Ovary (tissue), 9 donors: Measurements from ENCODE around the gene VSTM2B. TPM values are rescaled to one million over a fixed set of nuclear protein-coding genes. Genes with fewer than 3 reads are reported as not detected.

Experiments
- DNase-seq, 5 donors: peaks; one replicate each; pipeline ENCODE4 v3.0.0-alpha.2; 2019 to 2020
- H3K27ac ChIP-seq, 2 donors: fragments of 200-600 bp; one replicate each; pipeline versions ENCODE4 v1.5.1 to v1.8.0; 2019 to 2022
- H3K27me3 ChIP-seq: fragments of 200-600 bp; one replicate; pipeline ENCODE4 v1.8.0; 2022
- H3K36me3 ChIP-seq: fragments of 200-600 bp; sonication (generic); one replicate; pipeline ENCODE4 v1.5.1; 2019
- H3K4me1 ChIP-seq: one replicate; pipeline ENCODE4 v1.8.1; 2013; ENCODE audit warnings: mild to moderate bottlenecking, moderate library complexity; ENCODE audit not compliant: insufficient read depth
- H3K4me3 ChIP-seq: fragments of 200-600 bp; sonication (generic); one replicate; pipeline ENCODE4 v1.5.1; 2017
- H3K9me3 ChIP-seq, 2 donors: fragments of 200-600 bp in 1 of 2; sonication (generic) in 1 of 2; one replicate each; pipeline versions ENCODE4 v1.5.1 to v1.8.1; 2013 to 2019; ENCODE audit warnings: mild to moderate bottlenecking in 1 of 2, moderate library complexity in 1 of 2
- EP300 ChIP-seq: sonication (generic); formaldehyde crosslinking; IDR thresholded peaks from one replicate; pipeline ENCODE4 v1.6.1; 2017; ENCODE audit warnings: antibody characterized with exemption
- POLR2A ChIP-seq: fragments of 450-650 bp; IDR thresholded peaks from one replicate; pipeline ENCODE4 v1.6.1; 2017; ENCODE audit warnings: antibody characterized with exemption, mild to moderate bottlenecking, moderate library complexity
- WGBS, 3 donors: extraction: QIAGEN DNeasy Blood & Tissue Kit in 1 of 3; methylation state at CpG; one replicate each; pipeline versions ENCODE4 v1.1.5 to v1.1.7; 2013 to 2017; 5-methylcytosine and 5-hydroxymethylcytosine counted together
- intact Hi-C, 4 donors: fragments of 100-400 bp; cut with DNase I; formaldehyde crosslinking; loops; one replicate each; pipeline versions ENCODE4 v1.11.0 to v1.15.1; 2022 to 2023
- polyA plus RNA-seq, 2 donors: library from polyadenylated mRNA; stranded (reverse); fragments of 200-250 nt in 1 of 2; fragments of 350-450 nt in 1 of 2; fragmentation: Illumina TruSeq in 1 of 2; extraction: RNeasy Lipid Tissue Mini Kit (QIAGEN cat#74804) in 1 of 2; gene quantifications; one replicate each; pipeline ENCODE4 v1.2.3, GENCODE V29; 2013 to 2014
- total RNA-seq, 7 donors: library from RNA; depleted of rRNA in 2 of 7; stranded (reverse); fragments of >200 nt in 2 of 7; fragmentation: NEBNext Ultra II Directional in 3 of 7; extraction: Animal tissue kit (Norgen Biotek cat#: 25700) in 3 of 7; gene quantifications; one replicate each; pipeline versions ENCODE4 v1.1.0 to v1.2.4, GENCODE V29; 2016 to 2023
- TF ChIP-seq, protein P1 (sequence below), 3 donors: fragments of 450-650 bp in 2 of 3; fragments of 200-600 bp in 1 of 3; IDR thresholded peaks; one replicate each; pipeline versions ENCODE4 v1.5.1 to v1.8.0; 2016 to 2022; ENCODE audit warnings: antibody characterized with exemption in 3 of 3, mild to moderate bottlenecking in 1 of 3
- donor health status: DM: no; HTN: no; CAD: no; lungs with moderate emphysema.
- donor health status: DM: no; HTN: no; CAD: no.
- donor health status: Bipolar disorder and iron deficiency.
- donor health status: DM: yes; HTN: yes; CAD: no.
- donor health status: DM: no; HTN: no; CAD: no.
- donor health status: DM: yes; HTN: yes; CAD: no.

VSTM2B gene
- total and polyA plus RNA-seq, 9 donors, result 0.13 TPM; not detected in 8

DNA sequence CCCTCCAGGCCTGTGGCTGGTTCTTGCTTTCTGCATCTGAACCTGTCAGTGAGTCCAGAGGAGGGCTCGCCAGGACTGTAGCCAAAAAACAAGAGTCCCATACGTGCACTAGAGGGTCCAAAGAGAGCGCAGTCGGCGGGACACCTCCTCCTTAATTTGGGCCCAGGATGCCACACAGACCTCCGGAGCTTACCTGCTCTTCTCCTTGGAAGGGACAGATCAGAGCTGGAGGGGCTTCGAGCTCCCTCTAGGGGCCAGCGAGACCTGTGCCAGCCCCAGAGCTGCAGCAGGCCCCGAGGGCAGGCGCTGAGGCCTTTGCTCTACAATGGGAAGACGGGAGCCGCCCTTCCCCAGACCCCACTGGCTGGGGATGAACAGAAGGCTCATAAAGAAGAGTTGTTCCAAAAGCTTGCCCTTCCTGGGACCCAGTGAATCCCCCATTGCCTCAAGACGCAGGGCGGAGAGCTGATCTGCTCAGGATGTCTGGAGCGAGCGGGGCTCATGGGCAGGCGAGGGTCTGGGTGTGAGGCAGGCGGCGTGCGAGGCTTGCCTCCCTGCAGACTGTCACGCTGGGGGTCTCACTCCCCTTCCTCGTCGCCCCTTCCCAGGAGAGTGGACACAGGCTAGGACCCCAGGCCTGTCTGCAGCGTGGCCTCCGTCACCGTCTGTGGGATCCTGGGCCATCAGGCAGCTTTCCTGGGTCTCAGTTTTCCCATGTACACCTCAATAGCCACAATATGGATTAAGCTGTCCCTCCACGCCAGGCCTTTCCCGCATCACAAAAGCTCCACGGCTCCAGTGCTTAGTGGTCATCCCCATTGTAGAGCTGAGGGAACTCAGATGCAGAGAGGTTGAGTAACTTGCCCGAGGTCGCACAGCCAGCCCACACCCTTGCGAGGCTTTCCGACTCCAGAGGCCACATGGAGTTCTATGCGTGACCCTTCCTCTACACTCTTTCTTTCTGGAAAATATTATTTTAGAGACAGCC is 46.9 kb upstream of the VSTM2B start:
- intact Hi-C loops, result no loop called here
- H3K4me1 ChIP-seq, result no peaks in the 10 kb centered on the region
- no peaks in the 10 kb centered on the region for H3K36me3 ChIP-seq
- H3K27ac ChIP-seq, result no peak overlapping the region
- DNase-seq, result no peak
- 57 to 65% (median 57%) methylated on average over 34 of the region's 34 CpGs for WGBS, 3 donors
- no peaks in the 10 kb centered on the region for H3K27me3 ChIP-seq
- no peaks in the 10 kb centered on the region for H3K9me3 ChIP-seq
- H3K4me3 ChIP-seq, result no peak overlapping the region
- TF ChIP-seq POLR2A, result no peak
- TF ChIP-seq EP300, result no peak
- TF ChIP-seq, protein P1, sequence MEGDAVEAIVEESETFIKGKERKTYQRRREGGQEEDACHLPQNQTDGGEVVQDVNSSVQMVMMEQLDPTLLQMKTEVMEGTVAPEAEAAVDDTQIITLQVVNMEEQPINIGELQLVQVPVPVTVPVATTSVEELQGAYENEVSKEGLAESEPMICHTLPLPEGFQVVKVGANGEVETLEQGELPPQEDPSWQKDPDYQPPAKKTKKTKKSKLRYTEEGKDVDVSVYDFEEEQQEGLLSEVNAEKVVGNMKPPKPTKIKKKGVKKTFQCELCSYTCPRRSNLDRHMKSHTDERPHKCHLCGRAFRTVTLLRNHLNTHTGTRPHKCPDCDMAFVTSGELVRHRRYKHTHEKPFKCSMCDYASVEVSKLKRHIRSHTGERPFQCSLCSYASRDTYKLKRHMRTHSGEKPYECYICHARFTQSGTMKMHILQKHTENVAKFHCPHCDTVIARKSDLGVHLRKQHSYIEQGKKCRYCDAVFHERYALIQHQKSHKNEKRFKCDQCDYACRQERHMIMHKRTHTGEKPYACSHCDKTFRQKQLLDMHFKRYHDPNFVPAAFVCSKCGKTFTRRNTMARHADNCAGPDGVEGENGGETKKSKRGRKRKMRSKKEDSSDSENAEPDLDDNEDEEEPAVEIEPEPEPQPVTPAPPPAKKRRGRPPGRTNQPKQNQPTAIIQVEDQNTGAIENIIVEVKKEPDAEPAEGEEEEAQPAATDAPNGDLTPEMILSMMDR (IDR thresholded peaks at IDR 0.05), result no peak

DNA sequence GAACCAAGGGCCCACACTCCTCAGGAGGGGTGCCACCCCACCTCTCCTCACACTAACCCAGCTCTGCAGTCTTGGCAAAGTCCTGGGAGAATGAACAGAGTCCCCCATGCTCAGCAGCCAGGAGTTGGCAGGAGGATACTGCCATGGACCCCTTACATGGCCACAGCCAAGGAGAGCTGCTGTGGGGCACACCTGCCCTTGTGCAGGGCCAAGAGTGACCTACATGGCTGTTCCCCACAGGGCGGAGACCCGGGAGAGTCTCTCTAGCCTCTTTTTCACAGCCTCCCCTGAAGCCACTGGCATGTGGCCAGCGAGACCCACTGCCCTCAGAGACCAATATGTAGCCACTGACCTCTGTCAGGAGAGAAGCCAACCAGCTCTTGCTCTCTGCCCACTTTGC is 45.9 kb upstream of the VSTM2B start:
- Histone ChIP-seq H3K4me1 (no peaks in the 10 kb centered on the region), H3K36me3 (no peaks in the 10 kb centered on the region), H3K27me3 (no peaks in the 10 kb centered on the region), H3K9me3 (no peaks in the 10 kb centered on the region), H3K4me3 (no peak overlapping the region), H3K27ac (no peak overlapping the region)
- DNase-seq, result no peak
- intact Hi-C loops, result no loop called here
- TF ChIP-seq POLR2A (no peak), EP300 (no peak)
- TF ChIP-seq, protein P1 (IDR thresholded peaks at IDR 0.05), result no peak
- WGBS, 3 donors, result 80 to 88% (median 80%) methylated on average over 3 of the region's 3 CpGs

DNA sequence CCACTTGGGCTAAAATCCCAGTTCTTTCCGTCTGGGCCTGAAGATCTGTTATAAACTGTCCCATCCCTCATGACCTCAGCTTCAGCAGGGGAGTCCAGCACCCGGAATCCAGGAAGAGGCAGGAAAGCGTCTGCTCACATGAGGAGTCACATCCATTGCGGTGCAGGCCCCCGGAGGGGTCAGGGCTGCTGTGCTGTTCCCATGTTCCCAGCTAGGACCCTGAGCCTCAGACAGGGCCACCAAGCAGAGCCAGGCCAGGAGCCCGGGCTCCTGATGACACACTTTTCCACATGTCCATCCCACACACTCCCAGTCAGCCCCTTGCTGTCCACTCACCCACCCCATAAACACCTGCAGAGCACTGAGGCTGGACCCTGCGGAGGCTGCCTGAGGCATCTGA is 45.3 kb upstream of the VSTM2B start:
- WGBS, 3 donors, result 73 to 80% (median 80%) methylated on average over 7 of the region's 7 CpGs
- TF ChIP-seq, protein P1 (IDR thresholded peaks at IDR 0.05), result no peak
- TF ChIP-seq POLR2A (no peak), EP300 (no peak)

DNA sequence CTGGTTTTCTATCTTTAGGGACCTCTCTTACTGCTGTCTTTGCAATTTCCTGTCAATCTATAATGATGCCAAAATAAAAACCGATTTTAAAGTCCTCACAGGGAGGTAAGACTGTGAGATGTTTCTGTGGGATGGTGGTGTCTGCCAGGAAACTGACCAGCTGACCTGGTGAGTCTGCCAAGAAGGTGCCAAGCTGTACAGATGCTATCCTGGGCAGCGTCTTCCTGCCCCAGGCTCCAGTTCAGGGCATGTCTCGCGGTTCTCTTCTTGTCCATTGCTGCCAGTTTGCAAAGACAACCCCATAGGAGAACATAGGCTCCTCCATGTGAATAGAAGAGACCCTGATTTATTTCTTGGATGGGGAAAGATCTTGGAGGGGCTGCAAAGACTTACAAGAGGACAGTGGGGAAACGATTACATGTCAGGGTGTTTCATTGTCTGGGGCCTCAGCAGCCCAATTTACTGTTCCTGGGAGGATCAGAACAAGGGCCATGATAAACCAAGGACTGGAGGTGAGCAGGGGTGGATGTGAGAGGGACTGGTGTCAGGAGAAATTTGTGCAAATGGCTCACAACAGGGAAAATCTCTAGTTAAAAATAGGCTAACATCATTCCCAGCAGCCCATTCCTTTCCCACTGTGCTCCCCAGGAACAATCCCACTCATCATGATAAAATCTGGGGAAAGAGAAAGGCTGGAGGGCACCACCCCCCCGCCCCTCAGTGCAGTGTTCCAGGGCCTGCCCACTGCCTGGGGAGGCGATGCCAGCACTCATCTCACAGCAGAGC is 42.7 kb upstream of the VSTM2B start:
- Histone ChIP-seq H3K27me3 (no peaks in the 10 kb centered on the region), H3K27ac (no peak overlapping the region), H3K36me3 (no peaks in the 10 kb centered on the region), H3K9me3 (no peaks in the 10 kb centered on the region), H3K4me1 (no peaks in the 10 kb centered on the region), H3K4me3 (no peak overlapping the region)
- DNase-seq, result no peak
- 55 to 57% (median 56%) methylated on average over 7 of the region's 7 CpGs for WGBS, 3 donors
- intact Hi-C loops, result no loop called here
- TF ChIP-seq EP300, result no peak
- TF ChIP-seq POLR2A, result no peak
- TF ChIP-seq, protein P1 (IDR thresholded peaks at IDR 0.05), result no peak

More for the DNA sequence above, 45.3 kb upstream of the VSTM2B start:
- intact Hi-C loops, result no loop called here
- Histone ChIP-seq H3K27ac (no peak overlapping the region), H3K4me3 (no peak overlapping the region), H3K27me3 (no peaks in the 10 kb centered on the region), H3K9me3 (no peaks in the 10 kb centered on the region), H3K4me1 (no peaks in the 10 kb centered on the region), H3K36me3 (no peaks in the 10 kb centered on the region)
- no peak for DNase-seq
